Calu3 (cell line): ENCODE data around the gene FBXO33. TPM values are rescaled to one million over a fixed set of nuclear protein-coding genes. Genes with fewer than 3 reads are reported as not detected.

Source experiments
- BruUV-seq: library from RNA; stranded (reverse); fragments of 400-500 nt; replicated peaks from 2 replicates; lab custom pipeline; 2021; lab: Mats Ljungman, UMichigan
- CTCF ChIA-PET: fragments of 300-600 bp; sonication (Branson Sonifier 250); formaldehyde crosslinking; loops from one replicate; lab custom pipeline; 2022; ENCODE audit warnings: antibody characterized with exemption; lab: Charles Lee
- DNase-seq: peaks from one replicate; pipeline ENCODE4 v3.0.0; 2022
- H3K27ac Mint-ChIP-seq: one replicate; pipeline ENCODE4 v1.8.0; 2022; ENCODE audit warnings: mixed read lengths; ENCODE audit not compliant: unreplicated experiment
- H3K27me3 Mint-ChIP-seq: one replicate; pipeline ENCODE4 v1.8.0; 2022; ENCODE audit warnings: mixed read lengths; ENCODE audit not compliant: unreplicated experiment
- H3K36me3 Mint-ChIP-seq: one replicate; pipeline ENCODE4 v1.8.0; 2022; ENCODE audit warnings: mild to moderate bottlenecking, moderate library complexity, mixed read lengths; ENCODE audit not compliant: insufficient read depth, unreplicated experiment
- H3K4me1 Mint-ChIP-seq: one replicate; pipeline ENCODE4 v1.8.0; 2022; ENCODE audit warnings: mild to moderate bottlenecking, low read depth, mixed read lengths; ENCODE audit not compliant: unreplicated experiment
- H3K4me3 Mint-ChIP-seq: one replicate; pipeline ENCODE4 v1.8.0; 2022; ENCODE audit warnings: mild to moderate bottlenecking, low read depth, moderate library complexity, mixed read lengths; ENCODE audit not compliant: unreplicated experiment
- H3K9me3 Mint-ChIP-seq: one replicate; pipeline ENCODE4 v1.8.0; 2022; ENCODE audit warnings: low read depth, mixed read lengths; ENCODE audit not compliant: unreplicated experiment
- intact Hi-C: fragments of 100-400 bp; cut with micrococcal nuclease; formaldehyde crosslinking; loops from one replicate; pipeline ENCODE4 v1.10.0; 2022; ENCODE audit not compliant: unreplicated experiment
- total RNA-seq: library from RNA; stranded (reverse); gene quantifications from 2 replicates; pipeline ENCODE4 v1.2.3, GENCODE V29; 2022
- TF ChIP-seq, protein P1 (sequence below): fragments of 200-600 bp; IDR thresholded peaks from one replicate; pipeline ENCODE4 v1.8.0; 2022; ENCODE audit warnings: antibody characterized with exemption; ENCODE audit not compliant: unreplicated experiment

FBXO33 gene
- total RNA-seq, 1 experiment from 2014 or later: 8.6 TPM

GRCh38 chr14:39383026-39383660 lies 49.1 kb downstream of the FBXO33 start:
- no peaks in the 10 kb centered on the region for H3K4me1 Mint-ChIP-seq
- BruUV-seq: no TSS peak
- intact Hi-C loops: no loop called here
- H3K27ac Mint-ChIP-seq: no peak overlapping the region
- H3K4me3 Mint-ChIP-seq: no peak overlapping the region
- DNase-seq: no peak
- no peaks in the 10 kb centered on the region for H3K27me3 Mint-ChIP-seq
- H3K9me3 Mint-ChIP-seq: no peaks in the 10 kb centered on the region
- H3K36me3 Mint-ChIP-seq: no peaks in the 10 kb centered on the region
- TF ChIP-seq, protein P1, sequence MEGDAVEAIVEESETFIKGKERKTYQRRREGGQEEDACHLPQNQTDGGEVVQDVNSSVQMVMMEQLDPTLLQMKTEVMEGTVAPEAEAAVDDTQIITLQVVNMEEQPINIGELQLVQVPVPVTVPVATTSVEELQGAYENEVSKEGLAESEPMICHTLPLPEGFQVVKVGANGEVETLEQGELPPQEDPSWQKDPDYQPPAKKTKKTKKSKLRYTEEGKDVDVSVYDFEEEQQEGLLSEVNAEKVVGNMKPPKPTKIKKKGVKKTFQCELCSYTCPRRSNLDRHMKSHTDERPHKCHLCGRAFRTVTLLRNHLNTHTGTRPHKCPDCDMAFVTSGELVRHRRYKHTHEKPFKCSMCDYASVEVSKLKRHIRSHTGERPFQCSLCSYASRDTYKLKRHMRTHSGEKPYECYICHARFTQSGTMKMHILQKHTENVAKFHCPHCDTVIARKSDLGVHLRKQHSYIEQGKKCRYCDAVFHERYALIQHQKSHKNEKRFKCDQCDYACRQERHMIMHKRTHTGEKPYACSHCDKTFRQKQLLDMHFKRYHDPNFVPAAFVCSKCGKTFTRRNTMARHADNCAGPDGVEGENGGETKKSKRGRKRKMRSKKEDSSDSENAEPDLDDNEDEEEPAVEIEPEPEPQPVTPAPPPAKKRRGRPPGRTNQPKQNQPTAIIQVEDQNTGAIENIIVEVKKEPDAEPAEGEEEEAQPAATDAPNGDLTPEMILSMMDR: no peak
- CTCF ChIA-PET: no interaction called here

- no peaks in the 10 kb centered on the region for H3K36me3 Mint-ChIP-seq
- H3K4me3 Mint-ChIP-seq: no peak overlapping the region
- BruUV-seq: no TSS peak
- H3K27me3 Mint-ChIP-seq: no peaks in the 10 kb centered on the region
- DNase-seq: no peak
- H3K9me3 Mint-ChIP-seq: no peaks in the 10 kb centered on the region
- intact Hi-C loops: no loop called here
- CTCF ChIA-PET: no interaction called here
- no peaks in the 10 kb centered on the region for H3K4me1 Mint-ChIP-seq
- H3K27ac Mint-ChIP-seq: no peak overlapping the region
- TF ChIP-seq, protein P1: no peak
Observed at GRCh38 chr14:39382463-39382862, 49.8 kb downstream of the FBXO33 start.

- no TSS peak for BruUV-seq
- TF ChIP-seq, protein P1: no peak
- no peak overlapping the region for H3K27ac Mint-ChIP-seq
- no peak overlapping the region for H3K4me3 Mint-ChIP-seq
- no peaks in the 10 kb centered on the region for H3K9me3 Mint-ChIP-seq
- no peaks in the 10 kb centered on the region for H3K36me3 Mint-ChIP-seq
- intact Hi-C loops: no loop called here
- H3K4me1 Mint-ChIP-seq: peaks cover 10% of the 10 kb centered on the region
- no peak for DNase-seq
- CTCF ChIA-PET: no interaction called here
- no peaks in the 10 kb centered on the region for H3K27me3 Mint-ChIP-seq
Observed at GRCh38 chr14:39381366-39381765, 50.9 kb downstream of the FBXO33 start.

DNA sequence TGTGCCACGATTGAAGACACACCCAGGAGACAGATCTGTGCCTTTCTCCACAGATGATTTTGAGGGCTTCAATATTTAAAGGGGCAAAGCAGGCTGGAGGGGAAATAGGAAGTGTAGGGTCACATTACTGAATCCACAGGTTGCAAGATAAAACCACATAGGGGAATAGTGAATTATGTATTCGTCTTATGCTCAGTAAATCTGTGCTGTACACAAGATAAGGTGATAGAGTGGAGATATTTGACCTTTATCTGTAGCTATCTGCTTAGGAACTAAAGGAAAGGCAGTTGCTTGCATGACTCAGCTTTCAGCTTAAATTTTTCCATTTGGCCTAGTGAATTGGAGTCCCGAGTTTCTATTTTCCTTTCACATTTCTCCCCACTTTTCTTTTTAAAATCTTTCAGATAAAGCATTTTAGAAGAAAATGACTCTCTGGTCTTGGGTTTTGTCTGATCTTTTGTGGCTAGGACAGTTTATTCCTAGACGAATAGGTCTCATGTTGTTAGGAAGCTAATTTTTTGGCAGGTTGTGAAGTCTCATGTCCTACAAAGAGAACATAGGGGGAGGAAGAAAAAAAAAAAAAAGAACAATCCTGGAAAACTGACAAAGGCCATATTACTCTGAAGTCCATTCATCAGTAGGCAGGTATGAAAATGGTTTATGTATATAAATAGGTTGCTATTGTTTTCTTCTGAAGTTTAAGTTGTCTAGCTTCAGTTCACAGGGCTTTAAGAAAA lies 55.4 kb downstream of the FBXO33 start:
- H3K27ac Mint-ChIP-seq: peak overlapping the region; percentile 35
- TF ChIP-seq, protein P1: no peak
- DNase-seq: no peak
- CTCF ChIA-PET: no interaction called here
- H3K4me1 Mint-ChIP-seq: peaks cover 10% of the 10 kb centered on the region
- no peaks in the 10 kb centered on the region for H3K27me3 Mint-ChIP-seq
- H3K9me3 Mint-ChIP-seq: no peaks in the 10 kb centered on the region
- H3K36me3 Mint-ChIP-seq: no peaks in the 10 kb centered on the region
- no peak overlapping the region for H3K4me3 Mint-ChIP-seq
- BruUV-seq: no TSS peak
- intact Hi-C loops: no loop called here
